Measurements from ENCODE around the gene PRELID2.
"Not testable (repeated sequence)": the region's sequence is repeated elsewhere in the genome, so short reads cannot be mapped to it uniquely, and the experiment has no call there.

PRELID2 gene

DNA sequence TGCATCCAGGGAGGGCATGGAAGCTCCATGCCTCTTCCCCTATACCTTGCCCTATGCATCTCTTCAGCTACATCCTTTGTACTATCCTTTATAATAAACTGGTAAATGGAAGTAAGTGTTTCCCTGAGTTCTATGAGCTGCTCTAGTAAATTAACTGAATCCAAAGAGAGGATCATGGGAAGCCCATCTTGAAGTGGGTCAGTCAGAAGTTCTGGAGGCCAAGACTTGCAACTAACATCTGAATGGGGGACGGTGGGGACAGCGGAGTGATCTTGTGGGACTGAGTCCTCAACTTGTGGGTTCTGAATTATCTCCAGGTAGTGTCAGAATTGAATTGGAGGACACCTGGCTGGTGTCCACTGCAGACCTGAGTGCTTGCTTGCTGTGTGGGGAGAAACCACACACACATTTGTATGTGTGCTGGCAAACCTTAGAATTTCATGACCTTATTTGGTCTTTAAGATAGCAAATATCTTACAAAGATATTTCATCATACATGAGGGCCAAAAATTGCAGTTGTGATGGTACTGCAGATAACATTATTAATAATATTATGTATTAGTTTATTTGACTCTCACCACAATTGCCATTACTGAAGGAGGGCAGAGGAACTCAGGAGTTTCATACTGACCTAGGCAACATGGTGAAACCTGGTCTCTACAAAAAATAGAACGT lies 5.5 kb upstream of the PRELID2 start:
- no peak for DNase-seq (ENCODE audit: low read depth)

DNA sequence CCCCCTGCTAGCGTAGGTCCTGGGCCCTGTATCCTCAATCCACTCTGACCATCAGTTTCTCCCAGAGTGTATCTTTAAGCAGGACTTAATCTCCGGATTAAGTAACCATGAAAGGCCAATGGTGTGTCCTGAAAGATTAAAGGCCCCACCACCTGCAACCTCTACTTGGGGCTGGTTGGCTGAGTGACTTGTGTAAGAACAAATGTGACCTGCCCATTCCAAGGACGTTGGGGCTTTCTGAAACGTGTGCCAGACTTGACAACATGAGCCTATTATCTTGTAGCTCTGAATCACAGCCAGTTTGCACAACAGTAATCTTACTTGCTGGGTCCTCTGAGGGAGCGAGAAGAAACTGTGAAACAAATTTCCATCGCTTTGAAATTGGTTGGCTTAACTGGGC lies 3.1 kb upstream of the PRELID2 start:
- DNase-seq (ENCODE audit: low read depth), result no peak

DNA sequence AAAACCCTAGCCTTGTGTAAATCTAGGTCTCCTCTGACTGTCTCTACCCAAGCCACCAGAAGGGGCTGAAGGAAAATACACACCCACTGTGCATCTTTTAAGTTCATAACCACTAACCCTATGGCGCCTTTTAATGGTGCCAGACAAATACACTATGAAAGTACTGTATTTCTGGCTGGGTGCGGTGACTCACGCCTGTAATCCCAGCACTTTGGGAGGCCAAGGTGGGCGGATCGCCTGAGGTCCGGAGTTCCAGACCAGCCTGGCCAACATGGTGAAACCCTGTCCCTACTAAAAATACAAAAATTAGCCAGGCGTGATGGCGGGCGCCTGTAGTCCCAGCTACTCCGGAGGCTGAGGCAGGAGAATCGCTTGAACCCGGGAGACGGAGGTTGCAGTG lies 1.1 kb upstream of the PRELID2 start:
- not testable (repeated sequence) for DNase-seq (ENCODE audit: low read depth)

DNA sequence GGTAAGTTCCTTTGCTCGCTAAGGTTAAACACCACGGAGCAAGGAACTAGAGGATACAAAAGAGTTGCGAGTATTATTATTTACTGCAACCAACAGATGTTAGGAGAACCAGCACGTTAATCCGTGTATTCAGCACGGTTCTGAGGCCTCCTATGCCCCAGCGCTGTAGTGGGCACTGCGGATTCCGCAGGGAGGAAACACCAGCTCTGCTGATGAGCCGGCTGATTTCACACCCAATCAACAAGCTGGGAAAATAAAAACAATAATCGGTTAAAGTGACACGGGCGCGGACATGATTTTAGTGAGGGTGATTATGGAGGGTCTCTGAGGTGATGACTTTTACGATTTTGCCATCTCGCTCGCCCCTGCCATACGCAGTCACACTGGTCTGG lies 702 bp upstream of the PRELID2 start:
- no peak for DNase-seq (ENCODE audit: low read depth)

DNA sequence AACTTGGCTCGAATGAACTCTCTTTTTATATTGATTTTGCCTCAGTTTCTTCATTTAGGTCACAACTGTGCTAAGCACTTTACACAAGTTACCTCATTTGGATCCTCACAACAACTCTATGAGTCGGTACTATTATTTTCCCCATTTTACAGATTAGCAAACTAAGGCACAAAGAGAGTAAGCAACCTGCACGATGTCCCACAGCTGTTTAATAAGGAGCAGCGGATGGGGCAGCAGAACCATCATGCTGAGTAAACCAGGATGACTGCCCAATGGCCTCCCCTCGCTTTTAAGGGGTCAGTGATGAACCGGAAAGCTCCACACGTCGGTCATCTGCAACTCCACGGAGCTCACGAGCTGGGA lies 607 bp downstream of the PRELID2 start:
- DNase-seq (ENCODE audit: low read depth), result no peak

- no peak for DNase-seq (ENCODE audit: low read depth)
These were observed 1.4 kb downstream of the PRELID2 start for GRCh38 chr5:145833631-145834200.

DNA sequence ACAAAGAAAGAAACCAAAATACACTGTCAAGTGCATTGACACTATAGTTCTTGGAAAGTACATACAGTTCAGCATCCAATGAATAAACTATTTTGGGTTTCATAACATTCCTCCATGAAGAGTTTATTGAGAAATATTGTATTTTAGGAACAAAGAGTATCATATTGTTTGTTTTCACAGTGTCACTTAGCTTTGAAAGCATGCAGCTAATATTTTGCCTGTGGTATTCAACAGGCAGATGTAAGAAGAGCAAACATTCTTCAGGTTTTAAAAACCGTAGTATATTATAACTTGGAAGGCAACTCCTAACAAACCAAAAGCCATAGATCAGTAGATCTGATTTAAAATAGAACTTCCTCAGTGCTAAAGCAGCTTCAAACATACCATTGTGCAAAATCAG lies 4.5 kb downstream of the PRELID2 start:
- DNase-seq (ENCODE audit: low read depth), result no peak

DNA sequence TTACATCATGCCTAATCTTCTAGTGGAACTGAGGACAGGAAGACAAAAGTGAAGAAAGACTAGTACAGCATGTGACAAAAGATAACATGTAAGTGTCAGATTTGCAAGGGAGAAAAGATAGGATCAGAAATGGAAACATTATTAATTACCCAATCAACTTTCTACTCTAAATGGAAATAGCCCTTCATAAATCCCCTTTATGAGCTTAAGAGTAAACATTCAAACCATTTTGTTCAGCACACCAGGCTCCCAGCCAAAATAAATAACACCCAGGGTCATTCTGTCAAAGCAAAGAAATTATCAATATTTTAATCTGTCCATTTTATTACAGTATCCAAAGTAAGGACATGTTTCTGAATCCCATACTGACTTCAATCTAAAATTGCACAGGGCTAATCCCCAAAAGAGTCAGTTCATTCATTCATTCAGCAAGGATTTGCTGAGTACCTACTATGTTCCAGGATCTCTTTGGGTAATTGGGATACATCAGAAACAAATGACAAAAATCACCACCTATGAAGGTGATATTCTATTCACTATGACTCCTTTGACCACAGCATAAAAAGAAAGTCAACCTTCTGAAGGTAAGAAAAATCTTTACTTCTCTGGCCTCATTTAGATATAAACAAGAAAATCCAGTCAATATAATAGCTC lies 5.3 kb downstream of the PRELID2 start:
- DNase-seq (ENCODE audit: low read depth), result no peak

DNA sequence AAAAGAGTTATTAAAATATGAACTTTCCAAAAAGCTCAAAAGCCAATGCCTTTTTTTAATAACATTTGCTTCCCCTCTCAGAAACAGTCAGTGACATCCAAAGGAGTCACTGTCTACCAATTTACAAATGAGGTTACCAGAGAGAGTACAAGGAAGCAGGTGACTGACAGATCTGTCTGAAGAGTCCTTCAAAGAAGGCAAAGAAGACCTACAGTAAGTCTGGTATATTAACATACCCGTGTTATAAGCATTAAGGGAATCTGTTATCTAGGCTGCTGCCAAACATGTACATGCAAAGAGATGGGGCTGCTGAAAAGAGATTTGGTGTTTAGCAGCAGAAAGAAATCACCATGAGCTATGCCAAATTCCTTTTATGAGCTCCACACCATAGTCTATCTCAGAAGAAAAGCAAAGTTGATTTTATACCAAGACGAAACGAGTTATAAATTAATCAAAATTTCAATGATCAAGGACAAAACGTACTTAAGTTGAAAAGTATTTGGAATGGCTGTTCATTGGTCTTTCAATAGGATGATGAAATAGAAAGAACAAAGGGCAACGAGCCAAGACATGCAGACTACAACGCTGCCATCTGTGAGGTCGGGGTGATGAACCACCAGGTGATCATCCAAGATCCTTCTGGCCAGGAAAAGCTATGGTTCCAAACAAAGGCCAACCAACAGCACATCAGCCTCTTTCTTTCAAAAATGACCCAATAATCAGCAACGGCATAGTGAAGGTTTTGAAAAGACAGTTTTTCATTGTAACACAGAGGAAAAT lies 8.1 kb downstream of the PRELID2 start:
- no peak for DNase-seq (ENCODE audit: low read depth)

DNA sequence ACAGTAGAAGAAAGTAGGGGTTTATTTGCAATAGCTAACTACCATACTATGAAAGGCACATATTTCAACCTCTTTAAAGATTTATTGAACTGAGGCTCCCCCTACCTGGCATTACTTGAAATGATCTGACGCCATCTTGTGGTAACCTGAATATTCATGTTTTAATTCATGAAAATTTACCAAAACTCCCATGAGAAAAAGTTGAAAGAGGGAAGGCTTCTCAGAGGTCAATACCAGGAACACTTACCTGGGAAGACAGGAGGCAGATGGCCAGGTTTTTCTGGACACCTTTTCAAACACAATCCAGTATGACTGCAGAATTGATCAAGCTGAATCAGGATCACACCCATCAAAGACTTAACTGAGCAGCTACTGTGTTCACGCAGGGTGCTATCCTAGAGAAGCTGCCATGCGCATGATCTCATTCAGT lies 9.4 kb downstream of the PRELID2 start:
- DNase-seq (ENCODE audit: low read depth), result no peak

DNA sequence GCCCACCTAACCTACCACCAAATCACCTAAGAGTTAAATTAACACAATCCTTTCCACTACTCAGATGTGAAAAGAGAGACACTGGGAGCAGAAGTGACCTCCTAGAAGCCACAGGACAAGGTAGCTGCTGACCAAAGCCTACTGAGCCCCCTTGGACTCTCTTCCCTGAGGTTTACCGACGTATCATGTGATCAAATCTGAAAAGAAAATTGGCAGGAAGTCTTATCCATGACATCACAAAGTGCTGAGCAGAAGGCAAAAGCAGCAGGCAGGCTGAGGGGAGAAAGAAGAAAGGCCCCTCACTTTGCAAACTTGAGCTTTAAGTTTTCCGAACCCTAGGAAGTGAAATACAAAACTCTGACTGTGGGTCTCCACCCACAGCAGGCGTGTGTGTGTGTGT lies 11.1 kb downstream of the PRELID2 start:
- DNase-seq (ENCODE audit: low read depth), result no peak

- DNase-seq (ENCODE audit: low read depth), result no peak
These were observed 16.5 kb downstream of the PRELID2 start for GRCh38 chr5:145818604-145819003.

DNA sequence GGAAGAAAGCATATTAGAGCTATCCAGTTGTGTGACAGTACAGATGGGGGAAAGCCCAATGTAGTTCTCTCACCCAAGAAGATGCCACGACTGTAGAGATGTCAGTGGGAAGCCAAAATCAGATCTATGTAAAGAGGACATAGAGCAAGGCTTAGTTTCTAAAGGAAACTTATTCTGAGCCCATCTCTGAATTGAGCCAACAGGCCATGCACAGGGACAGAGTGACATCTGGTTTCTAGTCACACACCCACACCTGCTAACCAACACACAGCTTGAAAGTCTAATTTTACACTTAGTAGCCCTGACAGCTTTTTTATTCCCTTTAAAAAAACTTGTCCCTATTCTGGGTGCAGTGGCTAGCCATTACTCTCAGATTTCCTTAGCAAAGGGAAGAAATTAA lies 22.3 kb downstream of the PRELID2 start:
- DNase-seq (ENCODE audit: low read depth), result no peak

GRCh38 chr5:145811834-145812625 lies 23.1 kb downstream of the PRELID2 start:
- DNase-seq (ENCODE audit: low read depth), result no peak

GRCh38 chr5:145806923-145807322 lies 28.2 kb downstream of the PRELID2 start:
- no peak for DNase-seq (ENCODE audit: low read depth)

GRCh38 chr5:145805819-145806218 lies 29.3 kb downstream of the PRELID2 start:
- no peak for DNase-seq (ENCODE audit: low read depth)

DNA sequence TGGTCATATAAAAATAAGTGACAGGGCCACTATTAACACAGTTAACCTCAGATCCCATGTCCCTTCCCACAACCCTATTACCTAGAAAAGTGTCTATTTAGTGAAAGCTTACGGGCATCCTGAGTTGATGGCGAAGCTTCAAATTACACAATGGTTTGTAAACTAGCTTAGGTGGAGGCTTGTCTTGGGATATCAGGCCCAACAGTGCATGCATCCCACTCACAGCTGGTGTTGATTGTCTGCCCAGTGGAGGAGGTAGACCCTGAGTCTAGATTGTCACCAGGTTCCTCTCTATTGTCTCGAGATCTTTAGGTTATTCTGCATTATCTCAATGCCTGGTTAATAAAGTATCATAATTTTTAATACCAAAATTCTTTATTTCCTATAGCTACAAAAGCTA lies 30.4 kb downstream of the PRELID2 start:
- DNase-seq (ENCODE audit: low read depth), result no peak

DNA sequence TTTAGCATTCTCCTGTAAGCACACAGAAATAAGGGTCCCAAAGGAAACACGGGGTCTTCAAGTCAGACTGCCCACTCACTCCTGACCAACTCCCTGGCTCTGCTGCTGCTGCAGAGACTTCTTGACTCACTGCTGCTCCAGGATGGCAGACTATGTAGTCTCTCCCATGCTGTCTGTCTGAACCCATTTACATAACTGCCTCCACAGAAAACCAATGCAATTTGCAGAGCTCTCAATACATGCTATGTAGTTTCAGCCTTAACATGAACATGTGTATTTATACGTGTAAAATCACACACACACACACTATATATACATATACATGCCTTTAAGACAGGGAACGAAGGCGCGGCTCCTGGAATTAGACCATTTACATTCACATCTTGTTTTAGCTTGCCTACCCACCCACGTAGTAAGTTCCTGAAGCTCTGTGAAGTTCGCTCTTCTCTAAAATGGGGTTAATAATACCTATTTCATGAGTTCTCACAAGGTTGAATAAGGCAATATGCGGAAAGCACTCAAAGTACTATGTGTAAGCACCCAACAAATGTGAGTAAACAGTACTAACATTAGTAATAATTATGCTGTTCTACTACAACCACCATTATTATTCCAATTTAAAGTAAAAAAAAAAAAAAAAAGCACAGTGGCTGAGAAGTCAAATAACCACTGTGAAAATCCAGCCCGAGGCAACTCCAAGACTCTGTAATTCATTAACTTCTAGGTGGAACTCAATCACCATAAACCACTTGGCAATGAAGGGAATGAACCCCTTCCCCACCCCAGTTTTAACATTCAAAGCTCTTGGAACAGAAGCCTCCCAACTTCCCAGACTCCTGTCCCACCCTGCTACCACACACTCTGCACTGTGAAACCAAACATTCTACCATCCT lies 31.8 kb downstream of the PRELID2 start:
- no peak for DNase-seq (ENCODE audit: low read depth)

GRCh38 chr5:145801195-145801594 lies 33.9 kb downstream of the PRELID2 start:
- no peak for DNase-seq (ENCODE audit: low read depth)

DNA sequence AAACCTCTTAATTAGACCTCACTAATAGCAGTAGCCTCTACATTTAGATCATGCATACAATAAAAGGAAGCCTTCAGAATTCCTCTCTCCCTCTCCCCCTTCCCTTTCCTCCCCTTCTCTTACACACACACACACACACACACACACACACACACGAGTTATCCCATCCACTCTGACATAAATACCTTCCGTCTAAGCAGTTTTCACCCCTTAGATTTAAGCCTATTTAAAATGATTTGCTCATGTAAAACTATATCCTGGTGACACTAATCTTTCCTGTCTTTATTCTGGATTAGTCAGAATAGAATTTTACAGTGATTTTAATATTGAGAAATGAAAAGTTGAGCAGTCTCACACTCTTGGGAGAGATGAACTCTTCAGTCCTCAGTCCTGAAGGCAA lies 35.0 kb downstream of the PRELID2 start:
- no peak for DNase-seq (ENCODE audit: low read depth)

GRCh38 chr5:145798503-145798902 lies 36.6 kb downstream of the PRELID2 start:
- not testable (repeated sequence) for DNase-seq (ENCODE audit: low read depth)
